RPMI8226 (cell line): ENCODE data around the gene PSMG3.
A peak's percentile ranks its signal among the peaks of the same experiment; 100 is the strongest.
"Not testable (repeated sequence)": the region's sequence is repeated elsewhere in the genome, so short reads cannot be mapped to it uniquely, and the experiment has no call there.

Experiments used
- DNase-seq: peaks from one replicate; pipeline ENCODE4 v3.0.0-alpha.2; 2015

The PSMG3 gene

GRCh38 chr7:1531263-1531978 is 38.4 kb downstream of the PSMG3 start:
- peak; percentile 49 for DNase-seq

- DNase-seq, result peak; percentile 50
Observed at GRCh38 chr7:1530946-1531262, 38.9 kb downstream of the PSMG3 start.

GRCh38 chr7:1529383-1530116 is 40.3 kb downstream of the PSMG3 start:
- DNase-seq, result peak; percentile 24

- no peak for DNase-seq
Observed at GRCh38 chr7:1526271-1526754, 43.5 kb downstream of the PSMG3 start.

- DNase-seq, result no peak
Observed at GRCh38 chr7:1525409-1525808, 44.4 kb downstream of the PSMG3 start.

GRCh38 chr7:1523844-1524243 is 46.0 kb downstream of the PSMG3 start:
- no peak for DNase-seq

GRCh38 chr7:1523208-1523607 is 46.6 kb downstream of the PSMG3 start:
- peak; percentile 37 for DNase-seq

GRCh38 chr7:1521456-1521855 is 48.4 kb downstream of the PSMG3 start:
- no peak for DNase-seq

GRCh38 chr7:1520539-1521234 is 49.1 kb downstream of the PSMG3 start:
- no peak for DNase-seq

GRCh38 chr7:1519322-1519922 is 50.4 kb downstream of the PSMG3 start:
- DNase-seq, result not testable (repeated sequence)
